ENCODE results near the gene PPIP5K2.
"Not testable (repeated sequence)": the region's sequence is repeated elsewhere in the genome, so short reads cannot be mapped to it uniquely, and the experiment has no call there.

PPIP5K2 gene

DNA sequence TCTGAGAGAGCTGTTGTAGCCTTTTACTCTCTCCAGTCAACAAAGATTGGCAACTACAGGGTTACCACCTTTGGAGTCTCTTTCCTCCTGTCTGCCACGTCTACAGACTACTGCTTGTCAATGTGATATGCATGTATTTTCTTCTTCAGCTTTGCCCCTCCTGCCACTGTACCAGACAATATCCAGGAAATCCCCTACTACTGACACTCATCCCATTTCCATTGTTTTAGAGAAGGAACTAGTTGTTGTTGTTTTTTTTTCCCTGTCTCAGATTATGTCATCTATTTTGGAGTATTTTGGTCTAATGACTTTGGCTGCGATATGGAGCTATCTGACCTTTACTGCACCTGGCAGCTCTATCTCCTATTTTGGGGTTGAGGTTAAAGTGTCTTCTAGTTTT is 88.4 kb downstream of the PPIP5K2 start:
- no peak for DNase-seq (ENCODE audit: low spot score)

GRCh38 chr5:103209065-103209464 is 89.0 kb downstream of the PPIP5K2 start:
- no peak for DNase-seq (ENCODE audit: low spot score)

DNA sequence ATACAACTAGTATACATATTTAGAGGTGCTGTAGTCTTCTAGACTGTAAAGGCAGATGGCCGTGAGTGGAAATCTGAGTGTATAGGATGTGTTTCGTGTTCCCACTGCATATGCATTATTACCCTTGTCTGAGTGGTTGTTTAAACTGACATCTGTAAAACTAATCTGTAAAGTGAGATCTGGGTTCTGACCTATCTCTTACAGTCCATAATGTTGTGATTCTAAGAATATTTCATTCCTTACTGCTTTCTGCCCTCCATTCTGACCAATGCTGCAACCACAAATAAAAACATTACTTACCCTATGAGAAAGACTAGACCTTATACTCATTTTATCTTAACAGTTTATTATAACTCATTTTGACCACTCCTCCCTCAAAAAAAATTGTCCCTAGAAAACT is 90.9 kb downstream of the PPIP5K2 start:
- DNase-seq (ENCODE audit: low spot score), result no peak

DNA sequence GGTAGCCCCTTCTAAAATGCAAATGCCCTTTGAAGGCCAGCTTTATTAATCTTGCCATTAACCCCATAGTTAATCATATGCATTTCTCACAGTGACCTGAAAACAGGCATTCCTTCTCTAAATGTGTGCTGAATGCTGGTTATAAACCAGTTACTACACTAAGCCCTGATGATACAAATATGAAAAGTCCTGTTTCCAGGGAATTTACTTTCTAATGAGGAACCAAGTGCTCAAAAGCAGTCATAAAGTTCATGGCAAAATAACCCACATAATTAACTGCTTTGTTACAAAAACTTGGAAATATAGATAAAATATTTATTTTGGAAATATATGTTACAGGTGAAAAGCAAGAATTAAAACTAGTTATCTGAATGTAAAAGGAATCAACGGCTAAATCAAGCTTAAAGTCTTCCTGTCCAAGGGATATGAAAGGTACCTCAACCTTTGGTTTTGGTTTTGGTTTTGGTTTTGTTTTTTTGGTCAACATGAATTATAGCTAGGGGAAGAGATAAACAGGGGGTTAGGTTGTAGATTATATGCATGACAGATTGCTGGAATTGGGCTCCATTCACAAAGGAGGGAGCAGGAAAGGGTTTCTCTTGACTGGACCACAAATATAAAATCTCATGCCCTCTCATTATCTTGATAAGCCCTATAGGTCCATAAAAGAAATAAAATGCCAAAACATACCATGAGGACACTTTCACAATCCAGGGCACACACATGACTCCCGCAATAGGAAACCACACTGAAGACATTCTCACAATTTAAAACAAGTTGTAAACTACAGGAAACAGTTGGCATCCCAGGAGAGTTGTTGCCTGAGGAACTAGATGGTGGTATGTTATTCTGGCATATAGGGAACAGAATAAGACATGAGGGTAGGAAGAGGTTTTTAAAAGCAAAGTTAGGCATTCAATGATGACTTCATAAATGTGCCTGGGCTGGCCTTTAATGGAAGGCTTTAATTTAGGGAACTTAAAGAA is 91.8 kb downstream of the PPIP5K2 start:
- DNase-seq (ENCODE audit: low spot score), result no peak

GRCh38 chr5:103216137-103216536 is 96.0 kb downstream of the PPIP5K2 start:
- DNase-seq (ENCODE audit: low spot score), result no peak

GRCh38 chr5:103216697-103217096 is 96.6 kb downstream of the PPIP5K2 start:
- DNase-seq (ENCODE audit: low spot score), result no peak

- no peak for DNase-seq (ENCODE audit: low spot score)
Measured at GRCh38 chr5:103217101-103217500, 97.0 kb downstream of the PPIP5K2 start.

- DNase-seq (ENCODE audit: low spot score), result no peak
Measured at GRCh38 chr5:103218164-103218563, 98.1 kb downstream of the PPIP5K2 start.

- not testable (repeated sequence) for DNase-seq (ENCODE audit: low spot score)
Measured at GRCh38 chr5:103219074-103219473, 99.0 kb downstream of the PPIP5K2 start.

DNA sequence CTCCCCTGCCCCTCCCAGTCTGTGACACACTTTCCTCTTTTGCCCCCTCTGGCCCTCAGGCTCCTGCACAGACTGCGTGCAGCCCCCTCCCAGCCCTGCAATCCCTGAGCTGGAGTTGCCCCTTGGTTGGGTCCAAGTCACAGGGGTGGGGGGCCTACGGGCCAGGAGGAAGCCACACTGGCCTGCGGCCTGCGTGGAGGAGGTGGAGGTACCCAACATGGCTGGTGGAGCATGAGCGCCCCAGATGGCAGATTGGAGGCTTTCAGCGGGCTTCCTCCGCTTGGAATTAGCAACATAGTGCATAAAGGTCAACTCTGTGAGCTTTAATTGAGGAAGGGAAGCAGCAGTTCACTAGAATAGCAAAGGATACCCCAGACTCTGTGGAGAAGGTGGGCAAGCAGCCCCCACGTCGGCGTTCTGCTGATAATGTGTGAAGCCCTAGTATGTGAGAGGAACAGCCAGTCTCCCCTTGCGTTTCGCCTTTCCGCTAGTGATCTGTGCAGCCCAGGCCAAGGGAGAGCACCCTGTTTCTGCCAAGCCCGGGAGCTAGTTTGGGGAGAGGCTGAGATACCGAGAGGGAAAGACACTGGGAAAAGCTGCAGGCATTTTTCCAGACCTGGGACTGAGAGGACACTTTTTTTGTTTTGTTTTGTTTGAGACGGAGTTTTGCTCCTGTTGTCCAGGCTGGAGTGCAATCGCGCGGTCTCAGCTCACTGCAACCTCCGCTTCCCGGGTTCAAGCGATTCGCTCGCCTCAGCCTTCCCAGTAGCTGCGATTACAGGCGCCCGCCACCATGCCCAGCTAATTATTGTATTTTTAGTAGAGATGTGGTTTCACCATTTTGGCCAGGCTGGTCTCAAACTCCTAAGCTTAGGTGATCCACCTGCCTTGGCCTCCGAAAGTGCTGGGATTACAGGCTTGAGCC is 103.2 kb downstream of the PPIP5K2 start:
- no peak for DNase-seq (ENCODE audit: low spot score)

DNA sequence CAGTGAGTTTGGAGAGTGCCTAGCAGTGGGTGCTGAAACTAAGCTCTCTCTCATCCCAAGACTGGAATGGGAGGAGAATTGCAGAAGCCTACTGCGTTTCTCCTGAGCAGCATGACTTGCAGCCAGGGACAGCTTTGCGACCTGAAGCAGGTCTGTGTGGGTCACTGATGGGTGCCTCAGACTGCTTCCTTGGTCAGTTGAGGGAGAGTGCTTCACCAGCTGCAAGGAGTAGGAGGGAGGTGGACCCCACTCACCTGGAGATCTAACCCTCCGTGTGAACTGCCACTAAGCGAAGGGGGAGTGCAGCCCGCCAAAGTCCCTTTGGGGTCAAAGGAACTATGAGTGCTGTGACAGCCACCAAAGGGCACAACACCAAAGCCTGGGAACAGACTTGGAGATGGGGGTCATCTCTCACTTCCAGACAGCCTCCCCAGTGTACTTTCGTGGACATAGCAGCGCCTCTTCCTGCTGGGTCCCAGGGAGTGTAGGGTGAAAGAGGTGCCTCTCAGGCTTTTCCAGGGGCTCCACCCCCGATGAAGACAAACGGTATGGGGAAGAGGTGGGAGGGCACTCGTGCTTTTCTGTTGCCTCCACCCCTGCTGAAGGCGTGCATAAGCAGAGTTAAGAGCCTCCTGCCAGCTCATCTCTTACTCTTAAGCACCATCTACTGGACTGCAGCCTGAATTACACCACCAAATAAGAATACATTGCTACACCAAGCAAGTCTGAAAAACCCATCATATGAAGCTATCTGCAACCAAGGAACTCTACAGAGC is 104.2 kb downstream of the PPIP5K2 start:
- peak; percentile 41 for DNase-seq (ENCODE audit: low spot score)

GRCh38 chr5:103224894-103225246 is 104.8 kb downstream of the PPIP5K2 start:
- no peak for DNase-seq (ENCODE audit: low spot score)

GRCh38 chr5:103228061-103228460 is 108.0 kb downstream of the PPIP5K2 start:
- no peak for DNase-seq (ENCODE audit: low spot score)

DNA sequence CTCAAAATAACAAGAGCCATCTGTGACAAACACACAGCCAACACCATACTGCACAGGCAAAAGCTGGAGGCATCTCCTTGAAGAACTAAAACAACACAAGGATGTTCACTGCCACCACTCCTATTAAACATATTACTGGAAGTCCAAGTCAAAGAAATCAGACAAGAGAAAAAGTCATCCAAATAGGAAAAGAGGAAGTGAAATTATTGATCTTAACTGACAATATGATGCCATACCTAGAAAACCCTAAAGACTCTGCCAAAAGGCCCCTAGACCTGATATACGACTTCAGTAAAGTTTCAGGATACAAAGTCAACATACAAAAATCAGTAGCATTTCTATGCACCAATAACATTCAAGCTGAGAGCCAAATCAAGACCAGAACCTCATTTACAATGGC is 108.5 kb downstream of the PPIP5K2 start:
- DNase-seq (ENCODE audit: low spot score), result no peak

DNA sequence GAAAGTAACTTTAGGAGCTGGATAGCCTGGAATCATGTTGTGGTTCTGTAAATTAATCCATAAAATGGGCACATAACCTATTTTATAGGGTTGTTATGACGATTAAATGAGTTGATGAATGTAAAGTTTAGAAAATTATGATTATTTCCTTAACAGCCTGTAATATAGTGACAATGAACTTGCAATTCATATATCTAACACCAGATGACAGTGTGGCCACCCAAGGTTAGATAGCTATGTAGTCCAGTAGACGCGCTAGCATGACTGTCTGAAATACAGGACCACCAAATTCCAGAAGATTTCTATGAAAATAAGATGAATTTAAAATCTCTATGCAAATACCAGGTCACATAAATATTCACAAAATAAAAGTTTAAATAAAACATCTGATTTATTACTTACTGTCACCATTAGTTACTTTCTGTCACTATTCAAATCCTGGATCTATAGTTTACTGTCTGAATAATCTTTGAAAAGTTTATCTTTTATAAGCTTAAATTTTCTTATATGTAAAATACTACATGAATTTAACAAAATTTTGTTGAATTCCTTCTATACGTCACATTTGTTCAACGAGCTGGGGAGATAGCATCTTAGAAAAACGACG is 112.4 kb downstream of the PPIP5K2 start:
- DNase-seq (ENCODE audit: low spot score), result peak; percentile 45

DNA sequence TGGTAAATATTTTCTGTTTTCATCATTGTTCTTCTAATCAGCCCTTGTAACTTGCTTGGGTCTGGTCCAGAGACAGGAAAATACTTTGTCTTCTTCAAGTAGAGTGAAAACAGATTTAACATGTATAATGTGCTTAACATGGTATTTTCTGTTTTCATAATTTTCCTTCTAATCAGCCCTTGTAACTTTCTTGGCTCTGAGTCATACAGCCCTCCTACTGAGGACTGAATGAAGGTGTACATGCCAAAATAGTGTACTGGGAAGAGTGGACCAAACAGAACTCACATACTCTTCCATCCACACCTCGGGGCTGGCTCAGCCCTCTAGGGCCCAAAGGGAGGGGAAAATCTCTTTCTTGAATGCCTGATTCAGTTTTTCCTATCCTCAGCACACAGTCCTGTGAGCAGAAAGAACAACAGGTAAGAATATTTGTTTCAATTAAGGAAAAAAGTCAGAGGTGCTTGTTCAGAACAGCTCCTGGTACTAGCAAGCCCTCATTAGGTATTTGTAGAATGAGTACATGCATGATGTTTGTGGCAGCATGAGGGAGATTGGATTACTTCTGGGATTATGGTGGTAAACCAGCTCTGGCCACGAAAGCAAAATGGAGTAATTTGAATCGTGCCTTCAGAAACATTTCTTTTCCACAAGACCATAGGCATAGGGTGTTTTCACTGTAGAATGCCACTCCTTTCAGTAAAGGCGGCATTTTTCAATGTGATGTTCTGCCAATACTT is 114.3 kb downstream of the PPIP5K2 start:
- DNase-seq (ENCODE audit: low spot score), result no peak

DNA sequence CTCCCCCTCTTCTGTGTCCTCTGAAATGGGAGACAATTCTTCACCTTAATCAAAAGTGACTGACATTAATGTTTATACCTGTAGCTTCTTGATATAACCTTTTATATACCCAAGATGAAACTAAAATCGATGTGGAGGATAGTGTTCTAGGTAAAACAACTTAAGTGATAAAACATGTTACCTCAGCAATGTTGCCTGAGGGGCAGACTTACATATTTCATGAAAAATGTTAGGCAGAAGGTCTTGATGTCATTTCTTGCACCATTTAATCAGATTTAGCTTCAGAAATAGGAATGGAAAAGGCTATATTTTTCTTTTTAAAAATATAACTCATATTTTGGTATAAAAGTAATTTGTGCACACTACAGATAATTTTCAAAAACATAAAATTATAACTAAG is 115.8 kb downstream of the PPIP5K2 start:
- DNase-seq (ENCODE audit: low spot score), result no peak

DNA sequence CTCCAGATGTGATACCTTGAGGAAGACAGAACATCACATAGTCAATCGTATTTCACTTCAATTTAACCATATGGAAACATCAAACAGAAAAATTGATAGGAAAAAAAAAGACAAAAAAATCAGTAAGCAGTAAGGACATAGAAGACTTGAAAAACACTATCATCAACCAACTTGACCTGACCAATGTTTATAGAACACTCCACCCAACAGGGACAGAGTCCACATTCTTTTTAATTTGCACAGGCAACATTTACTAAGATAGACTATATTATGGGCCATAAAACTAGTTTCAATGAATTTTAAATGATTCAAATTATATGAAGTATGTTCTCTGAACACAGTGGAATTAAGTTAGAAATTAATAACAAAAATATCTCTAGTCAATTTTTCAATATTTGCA is 117.7 kb downstream of the PPIP5K2 start:
- DNase-seq (ENCODE audit: low spot score), result no peak

- no peak for DNase-seq (ENCODE audit: low spot score)
Measured at GRCh38 chr5:103243665-103244064, 123.6 kb downstream of the PPIP5K2 start.

DNA sequence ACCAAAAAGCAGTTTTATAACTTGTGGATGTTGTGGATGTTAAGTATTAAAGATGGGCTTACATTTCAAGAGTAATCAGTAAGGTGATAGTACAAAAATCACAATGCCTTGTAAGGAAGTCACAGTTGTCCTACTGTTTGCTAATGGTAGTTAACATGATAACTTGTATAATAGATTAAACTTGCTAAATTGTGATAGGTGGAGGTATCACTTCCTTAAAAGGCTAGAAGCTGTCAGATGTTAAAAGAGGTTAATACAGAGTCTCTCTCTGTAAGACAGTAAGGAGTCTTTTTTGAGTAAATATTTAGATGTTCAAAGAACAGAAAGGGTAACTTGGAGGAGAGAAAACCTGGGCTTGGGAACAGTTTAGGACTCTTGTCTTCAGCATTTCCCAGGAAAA is 124.3 kb downstream of the PPIP5K2 start:
- DNase-seq (ENCODE audit: low spot score), result no peak

DNA sequence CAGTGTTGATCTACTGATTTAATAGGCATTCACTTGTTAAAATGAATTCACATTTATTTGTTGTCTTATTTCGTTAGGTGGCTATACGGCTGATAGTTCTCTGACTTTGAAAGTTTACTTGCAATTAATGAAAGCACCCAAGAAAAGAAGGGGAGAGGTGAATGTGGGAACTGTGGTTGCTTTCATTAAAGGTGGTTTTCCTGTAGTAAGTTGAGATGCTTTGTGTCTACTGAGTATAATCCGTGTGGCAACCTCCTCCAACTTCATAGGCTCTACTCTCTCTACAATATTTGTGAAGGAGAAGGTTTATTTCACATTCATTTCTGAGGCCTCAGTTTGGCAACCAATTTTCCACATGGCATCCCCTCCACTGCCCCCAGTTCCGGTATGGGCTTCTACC is 125.7 kb downstream of the PPIP5K2 start:
- DNase-seq (ENCODE audit: low spot score), result no peak
